AG09309 (cell line): ENCODE data around the gene ZNF263.
A peak's percentile ranks its signal among the peaks of the same experiment; 100 is the strongest.

Source experiments
- DNase-seq: peaks from one replicate; pipeline ENCODE4 v3.0.0-alpha.2; 2010; ENCODE audit warnings: low read depth
- H3K4me3 ChIP-seq: 2 replicates; pipeline ENCODE4 v1.5.1; 2011; ENCODE audit warnings: mild to moderate bottlenecking, low read depth, low read length, moderate library complexity; ENCODE audit not compliant: control insufficient read depth
- TF ChIP-seq, protein P1 (sequence below): IDR thresholded peaks from 2 replicates; pipeline ENCODE4 v1.5.1; 2011; ENCODE audit warnings: mild to moderate bottlenecking, low read depth, low read length, inconsistent platforms; ENCODE audit not compliant: insufficient read depth, control insufficient read depth; ENCODE audit errors: missing control alignments

Gene ZNF263

DNA sequence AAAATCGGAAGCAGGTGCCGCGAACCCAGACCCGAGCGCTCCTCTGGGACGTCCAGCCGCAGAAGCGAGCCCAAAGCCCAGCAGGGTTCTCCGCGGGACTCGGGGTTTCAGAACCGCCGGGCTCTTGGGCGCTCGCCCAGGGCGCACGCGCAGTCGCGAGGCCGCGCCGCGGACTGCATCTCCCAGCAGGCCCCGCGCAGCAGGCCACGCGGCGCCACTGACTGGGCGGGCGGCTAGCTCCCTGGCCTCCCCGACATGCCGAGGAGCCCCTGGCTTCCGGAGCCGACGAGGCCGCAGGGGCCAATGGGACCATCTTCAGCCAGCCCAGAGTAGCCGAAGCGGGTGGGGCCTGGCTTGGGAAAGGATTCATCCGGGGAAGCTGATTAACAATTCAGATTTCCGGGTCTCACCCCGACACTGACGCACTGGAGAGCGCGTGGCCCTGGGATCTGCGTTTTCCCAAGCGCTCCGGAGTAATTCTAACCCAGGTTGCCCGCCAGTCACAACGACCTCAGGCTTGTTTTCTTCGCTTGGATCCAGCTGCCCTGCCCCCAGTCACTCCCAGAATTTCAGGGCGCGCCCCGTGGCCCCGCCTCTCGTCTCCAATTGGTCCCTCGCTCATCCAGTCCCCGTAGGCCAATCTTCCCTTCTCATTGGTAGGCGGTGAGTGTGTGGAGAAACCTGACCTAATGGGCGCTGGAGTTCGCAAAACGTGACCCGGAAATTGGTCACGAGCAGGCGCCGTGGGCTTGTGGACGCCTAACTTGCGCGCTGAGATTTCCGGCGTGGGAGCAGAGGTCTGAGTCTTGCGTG, at the start of gene ZNF263:
TSS of gene ZNF263 (plus strand) at position 762 of the 813 bp plus-strand sequence. CDS start 328 bp downstream, outside the sequence.
- peak within 1 kb of the TSS; percentile 70 for H3K4me3 ChIP-seq
- TF ChIP-seq, protein P1, sequence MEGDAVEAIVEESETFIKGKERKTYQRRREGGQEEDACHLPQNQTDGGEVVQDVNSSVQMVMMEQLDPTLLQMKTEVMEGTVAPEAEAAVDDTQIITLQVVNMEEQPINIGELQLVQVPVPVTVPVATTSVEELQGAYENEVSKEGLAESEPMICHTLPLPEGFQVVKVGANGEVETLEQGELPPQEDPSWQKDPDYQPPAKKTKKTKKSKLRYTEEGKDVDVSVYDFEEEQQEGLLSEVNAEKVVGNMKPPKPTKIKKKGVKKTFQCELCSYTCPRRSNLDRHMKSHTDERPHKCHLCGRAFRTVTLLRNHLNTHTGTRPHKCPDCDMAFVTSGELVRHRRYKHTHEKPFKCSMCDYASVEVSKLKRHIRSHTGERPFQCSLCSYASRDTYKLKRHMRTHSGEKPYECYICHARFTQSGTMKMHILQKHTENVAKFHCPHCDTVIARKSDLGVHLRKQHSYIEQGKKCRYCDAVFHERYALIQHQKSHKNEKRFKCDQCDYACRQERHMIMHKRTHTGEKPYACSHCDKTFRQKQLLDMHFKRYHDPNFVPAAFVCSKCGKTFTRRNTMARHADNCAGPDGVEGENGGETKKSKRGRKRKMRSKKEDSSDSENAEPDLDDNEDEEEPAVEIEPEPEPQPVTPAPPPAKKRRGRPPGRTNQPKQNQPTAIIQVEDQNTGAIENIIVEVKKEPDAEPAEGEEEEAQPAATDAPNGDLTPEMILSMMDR = no peak
- DNase-seq = peak; percentile 94

DNA sequence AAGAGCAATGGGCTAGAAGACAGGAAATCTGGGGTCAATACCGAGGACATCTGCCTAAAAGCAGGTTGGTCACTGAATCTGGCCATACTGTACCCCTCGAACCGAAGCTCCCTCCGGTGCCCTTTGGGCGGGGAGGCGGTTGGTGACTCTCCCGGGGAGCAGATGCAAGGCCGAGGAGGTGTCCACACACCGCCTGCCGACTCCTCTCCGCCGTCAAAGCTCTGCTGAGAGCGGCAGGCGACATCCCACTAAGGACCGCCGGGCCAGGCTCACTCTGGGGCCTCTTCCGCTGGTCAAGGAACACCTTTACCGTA, 48.8 kb upstream of the ZNF263 start:
- peak overlapping the region; percentile 91 for H3K4me3 ChIP-seq
- TF ChIP-seq, protein P1 = no peak
- no peak for DNase-seq

DNA sequence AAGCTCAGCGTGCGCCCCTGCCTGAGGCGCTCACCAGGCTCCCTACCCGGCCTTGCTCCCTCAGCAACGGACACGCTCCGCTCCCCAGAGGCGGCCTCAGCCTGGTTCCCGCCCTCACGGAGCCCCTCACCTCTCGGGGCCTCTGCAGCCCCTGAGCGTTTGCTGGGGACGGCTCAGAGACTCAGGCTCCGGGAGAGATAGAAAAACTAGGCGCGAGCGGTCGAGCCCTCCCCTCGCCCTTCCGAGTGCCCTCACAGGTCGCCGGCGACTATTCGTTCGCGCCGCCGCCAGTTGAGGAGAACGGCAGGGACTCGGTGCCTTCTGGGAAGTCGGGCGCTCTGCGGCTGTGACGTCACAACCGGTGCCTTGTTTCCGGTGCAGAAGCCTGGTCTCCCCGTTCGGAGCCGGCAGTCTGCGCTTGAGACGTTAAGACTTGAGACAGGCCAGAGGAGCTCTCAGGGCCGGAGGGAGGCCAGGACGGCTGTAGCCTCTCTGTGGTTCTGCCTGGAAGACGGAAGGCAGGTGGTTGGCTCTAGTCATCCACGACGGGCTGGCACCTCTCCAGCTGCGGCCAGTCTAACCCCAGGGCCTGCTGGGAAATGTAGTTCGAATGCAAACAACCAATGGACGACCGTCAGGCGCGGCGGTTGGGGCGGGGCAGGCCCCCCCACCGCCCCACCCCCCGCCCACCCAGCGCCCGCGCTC, 48.3 kb upstream of the ZNF263 start, which contains the start of gene ZNF200:
TSS of gene ZNF200 (minus strand) at position 302 of the 705 bp plus-strand sequence. CDS start 1,403 bp downstream, outside the sequence.
- TF ChIP-seq, protein P1 = no peak
- H3K4me3 ChIP-seq = peak within 1 kb of the TSS; percentile 91
- peak; percentile 68 for DNase-seq

DNA sequence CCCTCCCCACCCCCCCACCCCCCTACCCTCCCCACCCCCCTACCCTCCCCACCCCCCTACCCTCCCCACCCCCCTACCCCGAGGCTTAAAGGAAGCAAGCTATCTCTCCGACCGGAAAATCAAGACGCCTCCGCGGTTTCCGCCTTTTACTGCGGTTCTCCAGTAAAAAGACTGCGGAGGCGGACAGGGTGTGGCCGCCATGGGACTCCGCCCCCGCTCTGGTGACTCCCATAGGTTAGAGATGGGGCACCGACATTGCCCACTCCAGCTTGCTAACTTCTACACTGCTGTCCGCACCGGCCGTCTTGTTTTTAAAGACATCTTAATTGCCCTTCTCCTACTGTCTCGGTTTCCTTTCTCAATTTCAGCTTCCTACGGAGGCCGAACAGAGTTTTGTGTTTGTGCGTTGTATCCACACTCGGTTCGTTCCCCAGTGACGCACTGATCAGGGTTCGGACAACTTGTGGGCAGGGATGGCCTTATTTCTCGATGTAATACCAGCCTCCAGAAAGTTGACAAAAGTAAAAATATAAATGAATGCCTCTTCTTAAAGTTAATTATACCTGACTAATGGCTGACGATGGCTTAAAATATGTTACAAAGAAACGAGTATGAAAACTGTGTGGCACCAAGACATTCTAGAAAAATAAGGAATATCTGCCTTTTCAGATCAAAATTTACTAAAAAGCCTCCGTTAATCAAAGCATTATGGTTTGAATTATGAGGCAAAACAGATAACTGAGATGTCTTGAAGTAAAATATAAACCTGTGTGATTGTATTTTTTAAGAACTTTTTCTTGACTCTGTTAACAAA, 47.2 kb upstream of the ZNF263 start:
- no peak for DNase-seq
- no peak overlapping the region for H3K4me3 ChIP-seq
- TF ChIP-seq, protein P1 = no peak

DNA sequence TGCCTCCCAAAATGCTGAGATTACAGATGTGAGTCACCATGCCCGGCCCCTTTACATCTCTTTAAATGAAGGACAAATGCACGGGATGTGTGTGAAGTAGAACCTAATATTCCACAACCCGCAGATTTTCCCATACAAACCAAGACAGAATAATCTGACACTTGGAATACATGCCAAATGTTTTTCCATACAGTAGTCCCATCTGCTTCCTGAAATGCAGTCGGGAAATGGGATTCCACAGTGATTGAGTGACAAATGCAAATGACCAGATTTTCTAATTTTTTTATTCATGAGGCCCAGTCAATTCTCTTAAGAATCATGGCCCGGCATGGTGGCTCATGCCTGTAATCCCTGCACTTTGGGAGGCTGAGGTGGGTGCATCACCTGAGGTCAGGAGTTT, 41.5 kb upstream of the ZNF263 start:
- TF ChIP-seq, protein P1 = no peak
- H3K4me3 ChIP-seq = no peak overlapping the region
- DNase-seq = no peak

DNA sequence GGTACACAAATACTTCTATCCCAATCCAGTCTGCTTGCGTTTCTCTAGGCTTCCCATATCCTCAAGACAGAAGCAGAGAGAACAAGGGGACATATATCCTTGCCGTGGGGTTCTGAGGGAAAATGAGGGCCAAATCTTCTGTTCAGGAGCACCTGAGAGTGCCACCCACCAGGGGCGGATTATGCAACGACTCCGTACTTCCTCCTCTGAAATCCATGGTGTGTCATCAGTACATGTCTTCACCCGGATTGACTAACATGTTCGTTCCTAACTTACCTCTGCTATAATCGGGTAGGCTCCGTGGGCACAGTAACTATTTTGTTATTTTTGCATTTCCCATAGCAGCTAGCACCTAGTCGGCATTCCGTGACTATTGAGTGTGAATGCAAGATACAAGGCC, 40.6 kb upstream of the ZNF263 start:
- TF ChIP-seq, protein P1 = no peak
- no peak overlapping the region for H3K4me3 ChIP-seq

More for the DNA sequence above, 40.6 kb upstream of the ZNF263 start:
- DNase-seq = no peak
